B cell (primary cell): ENCODE data around the gene DPY19L1.
"Not testable (repeated sequence)": the region's sequence is repeated elsewhere in the genome, so short reads cannot be mapped to it uniquely, and the experiment has no call there.

Experiments used
- CTCF ChIP-seq: fragments of 200-600 bp; IDR thresholded peaks from one replicate; pipeline ENCODE4 v1.8.0; 2022; ENCODE audit warnings: antibody characterized with exemption, mild to moderate bottlenecking
- EZH2 ChIP-seq: IDR thresholded peaks from 2 replicates; pipeline ENCODE4 v1.6.1; 2012; ENCODE audit warnings: borderline replicate concordance, low read depth, mild to moderate bottlenecking, moderate library complexity, low read length; ENCODE audit not compliant: insufficient read depth, poor library complexity, severe bottlenecking

DNA sequence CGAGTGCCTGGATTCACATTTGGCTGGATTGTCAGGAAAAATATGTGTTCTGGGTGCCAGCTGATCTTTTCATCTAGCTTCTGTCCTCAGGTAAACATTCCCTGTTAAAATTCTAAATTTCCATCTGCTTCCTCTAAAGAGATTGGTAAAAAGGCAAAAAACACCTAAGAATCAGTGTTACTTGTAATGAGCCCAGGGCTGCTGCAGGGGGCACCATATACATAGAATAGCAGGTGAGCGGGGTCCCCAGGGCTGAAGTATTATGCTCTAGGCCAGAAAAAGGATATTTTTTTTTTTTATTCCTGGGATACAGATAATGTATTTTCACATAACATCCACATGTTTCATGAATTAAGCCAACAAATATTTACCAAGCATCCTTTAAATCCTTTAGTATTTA is 18.4 kb upstream of the DPY19L1 start:
- peak; percentile 27 for TF ChIP-seq CTCF
- not testable (repeated sequence) for TF ChIP-seq EZH2
